GM18870 (cell line): ENCODE data around the gene SMC4.
A peak's percentile ranks its signal among the peaks of the same experiment; 100 is the strongest.
"Not testable (repeated sequence)": the region's sequence is repeated elsewhere in the genome, so short reads cannot be mapped to it uniquely, and the experiment has no call there.

Source experiments
- ATAC-seq: cut with Tn5 transposase; IDR thresholded peaks from one replicate; pipeline ENCODE4 v1.9.1; 2021; ENCODE audit warnings: moderate library complexity; ENCODE audit not compliant: unreplicated experiment

The SMC4 gene

GRCh38 chr3:160399125-160400029 lies at the start of gene SMC4, which contains the start of gene IFT80:
TSS of gene SMC4 (plus strand) at chr3:160399650. CDS start at chr3:160400827, 1,177 bp downstream.
TSS of gene IFT80 (minus strand) at chr3:160399225. CDS start at chr3:160384600, 14,625 bp downstream.
- ATAC-seq = peak; percentile 92

GRCh38 chr3:160355826-160356225 lies 43.6 kb upstream of the SMC4 start:
- ATAC-seq = no peak

- ATAC-seq = not testable (repeated sequence)
Measured at GRCh38 chr3:160362896-160363295, 36.6 kb upstream of the SMC4 start.

- no peak for ATAC-seq
Measured at GRCh38 chr3:160365869-160366522, 33.5 kb upstream of the SMC4 start.

GRCh38 chr3:160368804-160369203 lies 30.6 kb upstream of the SMC4 start:
- peak; percentile 65 for ATAC-seq

GRCh38 chr3:160369784-160370183 lies 29.7 kb upstream of the SMC4 start:
- ATAC-seq = no peak

GRCh38 chr3:160370987-160371857 lies 28.2 kb upstream of the SMC4 start:
- no peak for ATAC-seq

GRCh38 chr3:160372780-160373179 lies 26.7 kb upstream of the SMC4 start:
- no peak for ATAC-seq

GRCh38 chr3:160373655-160374054 lies 25.8 kb upstream of the SMC4 start:
- no peak for ATAC-seq

- ATAC-seq = no peak
Measured at GRCh38 chr3:160374472-160374871, 25.0 kb upstream of the SMC4 start.

- no peak for ATAC-seq
Measured at GRCh38 chr3:160374925-160375324, 24.5 kb upstream of the SMC4 start.

GRCh38 chr3:160376681-160377080 lies 22.8 kb upstream of the SMC4 start:
- ATAC-seq = no peak

- ATAC-seq = no peak
Measured at GRCh38 chr3:160378331-160379109, 20.9 kb upstream of the SMC4 start.

GRCh38 chr3:160379628-160380214 lies 19.7 kb upstream of the SMC4 start:
- no peak for ATAC-seq

- no peak for ATAC-seq
Measured at GRCh38 chr3:160381470-160381869, 18.0 kb upstream of the SMC4 start.

- no peak for ATAC-seq
Measured at GRCh38 chr3:160384639-160385318, 14.7 kb upstream of the SMC4 start.

- ATAC-seq = peak; percentile 39
Measured at GRCh38 chr3:160390565-160391138, 8.8 kb upstream of the SMC4 start.

- no peak for ATAC-seq
Measured at GRCh38 chr3:160392798-160393197, 6.7 kb upstream of the SMC4 start.
